HL-60/S4 treated with retinoic acid at 250 ng/mL for 4 days and 3 days (cell line): Measurements from ENCODE around the gene MMS22L.

ENCODE experiments used
- in situ Hi-C: fragments of 300-500 bp; cut with MboI; formaldehyde crosslinking; loops from 2 replicates; pipeline ENCODE4 v1.7.0; 2022; ENCODE audit warnings: low sequenced_read_pairs

Gene MMS22L, protein sequence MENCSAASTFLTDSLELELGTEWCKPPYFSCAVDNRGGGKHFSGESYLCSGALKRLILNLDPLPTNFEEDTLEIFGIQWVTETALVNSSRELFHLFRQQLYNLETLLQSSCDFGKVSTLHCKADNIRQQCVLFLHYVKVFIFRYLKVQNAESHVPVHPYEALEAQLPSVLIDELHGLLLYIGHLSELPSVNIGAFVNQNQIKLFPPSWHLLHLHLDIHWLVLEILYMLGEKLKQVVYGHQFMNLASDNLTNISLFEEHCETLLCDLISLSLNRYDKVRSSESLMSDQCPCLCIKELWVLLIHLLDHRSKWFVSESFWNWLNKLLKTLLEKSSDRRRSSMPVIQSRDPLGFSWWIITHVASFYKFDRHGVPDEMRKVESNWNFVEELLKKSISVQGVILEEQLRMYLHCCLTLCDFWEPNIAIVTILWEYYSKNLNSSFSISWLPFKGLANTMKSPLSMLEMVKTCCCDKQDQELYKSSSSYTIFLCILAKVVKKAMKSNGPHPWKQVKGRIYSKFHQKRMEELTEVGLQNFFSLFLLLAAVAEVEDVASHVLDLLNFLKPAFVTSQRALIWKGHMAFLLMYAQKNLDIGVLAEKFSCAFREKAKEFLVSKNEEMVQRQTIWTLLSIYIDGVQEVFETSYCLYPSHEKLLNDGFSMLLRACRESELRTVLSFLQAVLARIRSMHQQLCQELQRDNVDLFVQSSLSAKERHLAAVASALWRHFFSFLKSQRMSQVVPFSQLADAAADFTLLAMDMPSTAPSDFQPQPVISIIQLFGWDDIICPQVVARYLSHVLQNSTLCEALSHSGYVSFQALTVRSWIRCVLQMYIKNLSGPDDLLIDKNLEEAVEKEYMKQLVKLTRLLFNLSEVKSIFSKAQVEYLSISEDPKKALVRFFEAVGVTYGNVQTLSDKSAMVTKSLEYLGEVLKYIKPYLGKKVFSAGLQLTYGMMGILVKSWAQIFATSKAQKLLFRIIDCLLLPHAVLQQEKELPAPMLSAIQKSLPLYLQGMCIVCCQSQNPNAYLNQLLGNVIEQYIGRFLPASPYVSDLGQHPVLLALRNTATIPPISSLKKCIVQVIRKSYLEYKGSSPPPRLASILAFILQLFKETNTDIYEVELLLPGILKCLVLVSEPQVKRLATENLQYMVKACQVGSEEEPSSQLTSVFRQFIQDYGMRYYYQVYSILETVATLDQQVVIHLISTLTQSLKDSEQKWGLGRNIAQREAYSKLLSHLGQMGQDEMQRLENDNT

DNA sequence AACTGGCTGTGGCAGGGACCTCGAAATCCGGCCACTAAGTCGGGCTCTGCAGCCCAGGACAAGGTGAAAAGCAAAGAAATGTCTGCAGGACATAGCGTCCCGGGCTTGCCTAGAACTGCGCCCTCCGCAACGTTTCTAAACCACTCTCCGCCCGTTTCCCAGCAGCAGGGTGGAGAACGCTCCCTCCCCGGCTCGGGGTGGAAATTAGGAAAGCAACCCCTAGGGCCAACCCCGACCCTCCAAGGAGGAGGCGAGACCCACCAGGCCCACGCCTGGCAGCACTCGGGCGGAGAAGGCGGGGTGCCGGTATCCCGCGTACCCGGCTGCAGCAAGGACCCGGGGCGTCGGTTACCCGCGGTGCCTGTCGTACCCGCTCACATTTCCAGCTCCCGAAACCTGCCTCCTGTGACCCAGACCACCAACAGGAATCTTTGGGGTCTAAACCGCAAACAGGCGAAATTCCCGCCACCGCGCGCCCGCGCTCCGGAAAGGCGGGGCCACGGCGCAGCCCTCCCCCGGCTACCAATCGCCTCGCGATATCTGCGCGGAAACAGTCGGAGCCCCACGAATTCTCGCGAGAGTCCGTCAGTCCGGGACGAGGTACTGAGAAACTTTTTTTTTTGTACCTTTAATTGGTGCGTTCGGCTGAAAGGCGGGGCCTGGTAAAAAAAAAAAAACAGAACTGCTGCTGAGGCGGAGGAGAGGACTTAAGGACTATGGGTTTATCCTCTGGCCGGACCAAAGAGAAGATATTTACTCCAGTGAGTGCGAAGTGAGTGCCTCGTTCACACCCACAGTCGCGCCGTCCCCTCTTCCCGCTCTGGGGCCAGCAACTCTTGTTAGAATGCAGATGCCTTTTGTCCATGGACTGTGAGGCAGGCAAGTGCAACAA lies at the start of gene MMS22L:
MMS22L (minus strand) TSS at position 491 of the 892 bp plus-strand sequence. CDS start 739 bp downstream, outside the sequence.
- in situ Hi-C loops, result no loop called here

DNA sequence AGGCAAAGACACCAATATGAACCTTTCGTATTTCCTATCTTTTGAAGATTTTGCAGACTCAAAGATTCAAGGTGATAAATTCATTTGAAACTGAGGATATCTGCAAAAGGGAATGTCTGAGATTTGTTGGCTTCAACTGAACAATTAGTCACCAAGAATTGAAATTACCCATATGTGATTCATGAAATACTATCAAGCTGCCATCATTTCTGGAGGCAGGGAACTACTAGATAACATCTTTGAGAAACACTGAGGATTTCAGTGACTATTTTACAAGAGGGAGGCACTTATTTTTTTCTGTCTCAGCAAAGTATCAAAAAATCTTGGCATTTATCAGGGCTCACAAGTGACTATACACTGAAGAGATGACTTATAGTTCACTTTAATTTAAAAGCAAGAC lies 39.8 kb upstream of the MMS22L start:
- in situ Hi-C loops, result no loop called here

- in situ Hi-C loops, result no loop called here
These were observed 39.2 kb upstream of the MMS22L start for GRCh38 chr6:97322226-97322625.

DNA sequence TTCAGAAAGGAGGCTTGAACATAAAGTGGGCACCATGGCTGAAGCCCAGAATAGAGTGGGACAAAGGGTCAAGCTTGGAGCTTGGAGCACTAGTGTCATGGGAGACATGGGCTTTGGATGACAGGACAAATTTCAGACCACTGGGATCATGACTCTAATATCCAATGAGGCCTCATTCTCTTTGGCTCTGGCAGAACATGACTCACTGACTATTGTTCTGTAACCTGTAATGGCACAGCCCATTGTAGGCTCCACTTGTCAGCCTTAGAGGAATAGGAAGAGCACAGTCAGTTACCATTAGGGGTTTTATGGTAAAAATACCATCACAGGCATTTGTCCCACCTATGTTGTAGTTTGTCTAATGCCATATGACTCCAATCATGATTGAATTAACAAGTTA lies 34.0 kb upstream of the MMS22L start:
- in situ Hi-C loops, result no loop called here

DNA sequence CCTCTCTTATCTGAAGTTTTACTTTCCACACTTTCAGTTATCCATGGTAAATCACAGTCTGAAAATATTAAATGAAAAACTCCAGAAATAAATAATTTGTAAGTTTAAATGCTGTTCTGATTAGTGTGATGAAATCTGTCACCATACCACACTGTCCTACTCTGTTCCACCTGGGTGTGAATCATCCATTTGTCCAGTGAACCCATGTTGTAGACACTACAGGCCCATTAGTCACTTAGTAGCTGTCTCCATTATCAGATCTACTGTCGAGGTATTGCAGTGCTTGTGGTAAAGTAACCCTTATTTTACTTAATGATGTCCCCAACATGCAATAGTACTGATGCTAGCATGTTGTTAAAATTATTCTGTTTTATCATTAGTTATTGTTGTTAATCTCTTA lies 29.2 kb upstream of the MMS22L start:
- in situ Hi-C loops, result no loop called here

GRCh38 chr6:97306544-97307320 lies 23.7 kb upstream of the MMS22L start:
- in situ Hi-C loops, result no loop called here

GRCh38 chr6:97305414-97306066 lies 22.5 kb upstream of the MMS22L start:
- in situ Hi-C loops, result no loop called here

DNA sequence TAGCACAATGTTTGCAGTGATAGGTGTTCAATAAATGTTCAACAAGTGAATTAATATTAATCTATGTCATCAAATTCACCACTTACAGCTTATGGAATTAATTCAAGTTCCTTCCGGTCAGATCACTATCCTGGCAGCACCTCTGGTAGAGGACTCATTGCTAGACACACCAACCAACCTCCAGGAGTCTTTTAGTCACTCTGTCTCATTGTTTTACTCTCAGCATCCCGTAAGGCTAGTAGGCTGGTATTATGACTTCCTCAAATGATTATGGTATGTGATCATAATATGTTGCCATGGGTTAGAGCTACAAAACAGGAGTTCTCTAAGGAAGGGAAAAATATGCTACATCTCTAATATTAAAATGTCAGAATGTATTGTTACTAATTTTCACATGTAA lies 21.7 kb upstream of the MMS22L start:
- in situ Hi-C loops, result no loop called here

DNA sequence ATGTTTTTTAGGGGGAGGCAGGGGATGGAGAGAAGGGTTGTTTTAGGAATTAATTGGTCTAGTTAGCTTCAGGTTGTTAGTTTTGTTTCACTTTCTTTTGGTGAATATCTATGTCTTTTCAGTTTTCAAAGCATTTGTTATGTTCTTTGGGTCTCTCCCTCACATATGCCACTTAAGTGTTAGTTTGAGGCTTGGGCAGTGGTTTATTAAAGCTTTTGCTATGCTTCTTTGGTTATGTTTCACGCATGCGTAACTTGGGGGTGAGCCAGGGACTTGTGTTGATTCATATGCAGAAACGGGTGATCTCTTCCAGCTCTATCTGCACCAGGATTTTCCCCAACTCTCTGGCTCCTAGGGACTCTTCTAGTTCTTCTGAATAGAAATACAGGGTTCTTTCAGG lies 11.4 kb upstream of the MMS22L start:
- in situ Hi-C loops, result no loop called here

DNA sequence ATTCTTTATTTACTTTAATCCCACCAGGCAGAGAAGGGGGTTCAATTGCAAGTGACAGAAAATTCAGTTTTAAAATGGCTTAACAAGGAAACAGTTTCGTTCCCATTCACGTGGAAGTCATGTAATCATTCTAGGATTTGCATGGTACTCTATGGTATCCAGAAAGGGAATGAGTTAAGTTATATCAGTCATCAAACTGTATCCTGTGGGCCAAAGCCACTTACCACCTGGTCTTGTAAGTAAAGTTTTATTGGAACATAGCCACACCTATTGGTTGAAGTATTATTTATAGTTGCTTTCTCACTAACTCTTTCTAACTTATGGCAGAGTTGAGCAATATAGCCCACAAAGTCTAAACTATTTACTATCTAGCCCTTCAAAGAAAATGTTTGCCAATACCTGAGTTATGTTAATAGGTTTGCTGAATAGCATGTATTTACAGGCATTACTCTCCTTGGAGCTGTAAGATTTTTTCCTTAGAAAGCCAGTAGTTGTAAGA lies 10.2 kb upstream of the MMS22L start:
- in situ Hi-C loops, result no loop called here

DNA sequence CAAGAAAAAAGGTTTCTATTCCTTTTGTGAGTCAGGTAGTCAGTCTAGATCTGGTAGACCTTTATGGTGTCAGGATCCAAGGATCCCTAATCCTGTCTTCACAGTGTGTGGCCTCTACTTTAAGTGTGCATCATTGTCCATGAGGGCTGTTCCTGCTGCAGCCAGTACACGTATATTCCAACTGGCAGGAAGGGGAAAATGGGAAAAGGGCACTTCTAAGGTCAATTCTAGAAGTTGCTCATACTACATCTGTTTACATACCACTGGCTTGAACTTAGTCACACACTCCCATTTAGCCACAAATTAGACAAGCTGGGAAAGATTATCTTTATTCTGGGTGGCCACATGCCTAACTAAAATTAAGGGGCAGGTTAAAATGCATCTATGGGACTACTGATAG lies 9.7 kb upstream of the MMS22L start:
- in situ Hi-C loops, result no loop called here

DNA sequence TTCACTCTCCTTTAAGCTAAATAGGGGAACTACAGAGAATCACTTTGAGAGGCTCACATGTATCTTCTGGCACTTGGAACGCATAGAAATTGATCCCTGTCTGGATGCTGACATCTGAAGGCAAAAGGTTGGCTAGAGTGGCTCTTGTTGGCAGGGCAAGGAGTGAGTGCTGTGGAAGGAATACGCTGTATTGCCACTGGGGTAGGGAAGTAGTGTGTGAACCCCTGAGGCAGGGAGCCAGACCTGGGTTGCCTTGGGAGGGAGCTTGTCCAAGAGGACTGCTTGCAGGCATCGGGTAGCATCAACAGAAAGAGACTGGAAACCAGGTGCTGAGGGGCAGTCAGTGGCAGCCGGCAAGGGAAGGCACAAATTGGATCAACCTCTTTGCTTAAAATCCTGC lies 8.9 kb upstream of the MMS22L start:
- in situ Hi-C loops, result no loop called here

DNA sequence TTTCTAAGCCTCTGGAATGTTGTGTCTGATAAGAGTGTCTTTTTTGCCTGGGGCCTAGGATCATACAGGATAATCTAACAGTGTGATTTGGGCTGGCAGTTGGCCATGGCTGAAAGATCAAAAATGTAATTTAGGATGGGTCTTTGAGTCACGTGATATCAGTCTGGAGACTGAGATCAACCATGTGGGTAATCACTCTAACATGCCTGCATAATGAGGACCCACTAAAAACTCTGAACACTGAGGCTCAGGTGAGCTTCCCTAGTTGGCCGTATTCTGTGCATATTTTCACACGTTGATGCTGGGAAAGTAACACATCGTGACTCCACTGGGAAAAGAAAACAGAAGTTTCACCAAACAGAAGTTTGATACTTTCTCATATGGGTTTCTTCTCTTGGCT lies 6.3 kb upstream of the MMS22L start:
- in situ Hi-C loops, result no loop called here

- in situ Hi-C loops, result no loop called here
These were observed 5.2 kb upstream of the MMS22L start for GRCh38 chr6:97288188-97288587.

DNA sequence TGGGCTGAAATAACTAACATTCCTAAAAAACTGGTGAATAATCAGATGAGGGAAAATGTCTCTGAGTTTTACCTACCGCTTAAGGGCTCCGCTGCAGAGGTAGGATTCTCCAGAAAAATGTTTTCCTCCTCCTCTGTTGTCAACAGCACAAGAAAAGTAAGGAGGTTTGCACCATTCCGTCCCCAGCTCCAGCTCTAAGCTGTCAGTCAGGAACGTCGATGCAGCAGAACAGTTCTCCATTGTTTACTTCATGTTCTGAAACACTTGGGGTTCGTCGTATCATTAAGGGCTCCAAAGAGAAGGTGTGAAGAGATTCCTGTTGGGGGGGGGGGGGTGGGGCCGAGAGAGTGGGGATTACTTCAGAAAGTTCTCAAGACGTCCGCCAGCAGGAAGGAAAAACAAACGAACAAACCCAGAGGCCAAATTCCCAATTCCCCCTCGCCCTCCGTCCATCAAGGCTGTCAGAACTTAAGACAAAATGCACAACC lies 734 bp downstream of the MMS22L start:
- in situ Hi-C loops, result no loop called here

- in situ Hi-C loops, result no loop called here
These were observed 2.2 kb downstream of the MMS22L start for GRCh38 chr6:97280766-97281165.

DNA sequence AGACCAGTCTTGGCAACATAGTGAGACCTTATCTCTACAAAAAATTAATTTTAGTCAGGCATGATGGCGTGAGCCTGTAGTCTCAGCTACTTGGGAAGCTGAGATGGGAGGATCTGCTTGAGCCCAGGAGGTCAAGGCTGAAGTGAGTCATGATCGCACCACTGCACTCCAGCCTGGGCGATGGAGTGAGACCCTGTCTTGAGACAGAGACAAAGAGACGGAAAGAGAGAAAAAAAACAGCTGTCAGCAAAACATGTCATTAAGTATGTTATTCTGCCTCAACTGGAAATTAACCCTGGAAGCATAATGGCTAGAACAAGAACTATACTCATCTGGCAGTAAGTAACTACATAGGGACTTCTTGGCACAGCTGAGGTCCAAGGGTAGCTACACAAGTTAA lies 7.2 kb downstream of the MMS22L start:
- in situ Hi-C loops, result no loop called here

GRCh38 chr6:97269821-97270220 lies 13.2 kb downstream of the MMS22L start:
- in situ Hi-C loops, result no loop called here

- in situ Hi-C loops, result no loop called here
These were observed 20.3 kb downstream of the MMS22L start for GRCh38 chr6:97262676-97263075.
